ENCODE data around the gene ADGRG3.

GRCh38 chr16:57724531-57724930, 56.4 kb downstream of the ADGRG3 start:
- no peak for TF ChIP-seq CTCF (IDR thresholded peaks at IDR 0.05; ENCODE audit: borderline replicate concordance, extremely low read depth, low read length, poor library complexity, severe bottlenecking)
- TF ChIP-seq EZH2 (IDR thresholded peaks at IDR 0.05; ENCODE audit: borderline replicate concordance, low read depth, low read length, severe bottlenecking), result no peak
